ENCODE results near the gene PFKL.

DNA sequence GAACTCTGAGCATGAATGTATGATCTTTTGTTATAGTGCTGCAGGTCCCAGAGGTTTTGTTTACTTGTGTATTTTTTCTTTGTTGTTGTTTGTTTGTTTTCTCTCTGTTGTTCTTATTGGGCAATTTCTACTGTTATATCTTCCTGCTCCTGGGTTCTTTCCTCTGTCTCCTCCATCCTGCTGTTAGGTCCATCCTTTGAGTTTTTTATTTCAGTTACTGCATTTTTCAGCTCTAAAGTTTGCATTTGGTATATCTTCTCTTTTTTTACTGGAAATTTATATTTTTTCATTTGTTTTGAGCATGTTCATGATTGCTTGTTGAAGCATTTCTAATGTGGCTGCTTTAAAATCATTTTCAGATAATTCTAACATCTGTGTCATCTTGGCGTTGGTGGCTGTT is 63.4 kb downstream of the PFKL start:
- TF ChIP-seq, protein P1, sequence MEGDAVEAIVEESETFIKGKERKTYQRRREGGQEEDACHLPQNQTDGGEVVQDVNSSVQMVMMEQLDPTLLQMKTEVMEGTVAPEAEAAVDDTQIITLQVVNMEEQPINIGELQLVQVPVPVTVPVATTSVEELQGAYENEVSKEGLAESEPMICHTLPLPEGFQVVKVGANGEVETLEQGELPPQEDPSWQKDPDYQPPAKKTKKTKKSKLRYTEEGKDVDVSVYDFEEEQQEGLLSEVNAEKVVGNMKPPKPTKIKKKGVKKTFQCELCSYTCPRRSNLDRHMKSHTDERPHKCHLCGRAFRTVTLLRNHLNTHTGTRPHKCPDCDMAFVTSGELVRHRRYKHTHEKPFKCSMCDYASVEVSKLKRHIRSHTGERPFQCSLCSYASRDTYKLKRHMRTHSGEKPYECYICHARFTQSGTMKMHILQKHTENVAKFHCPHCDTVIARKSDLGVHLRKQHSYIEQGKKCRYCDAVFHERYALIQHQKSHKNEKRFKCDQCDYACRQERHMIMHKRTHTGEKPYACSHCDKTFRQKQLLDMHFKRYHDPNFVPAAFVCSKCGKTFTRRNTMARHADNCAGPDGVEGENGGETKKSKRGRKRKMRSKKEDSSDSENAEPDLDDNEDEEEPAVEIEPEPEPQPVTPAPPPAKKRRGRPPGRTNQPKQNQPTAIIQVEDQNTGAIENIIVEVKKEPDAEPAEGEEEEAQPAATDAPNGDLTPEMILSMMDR (IDR thresholded peaks at IDR 0.05; ENCODE audit: low read length): no peak
- no peak for TF ChIP-seq EZH2 (optimal IDR thresholded peaks at IDR 0.05; ENCODE audit: low read depth, low read length)
- TF ChIP-seq EZH2phosphoT487 (IDR thresholded peaks at IDR 0.05; ENCODE audit: low read length): no peak

Data from MM.1S (cell line).